Measurements from ENCODE around the gene SH3BP5. TPM values are rescaled to one million over a fixed set of nuclear protein-coding genes. Genes with fewer than 3 reads are reported as not detected.

The SH3BP5 gene
- polyA plus RNA-seq, 1 of the 3 experiments (the other 2 are of a cell fraction): 29.5 TPM

DNA sequence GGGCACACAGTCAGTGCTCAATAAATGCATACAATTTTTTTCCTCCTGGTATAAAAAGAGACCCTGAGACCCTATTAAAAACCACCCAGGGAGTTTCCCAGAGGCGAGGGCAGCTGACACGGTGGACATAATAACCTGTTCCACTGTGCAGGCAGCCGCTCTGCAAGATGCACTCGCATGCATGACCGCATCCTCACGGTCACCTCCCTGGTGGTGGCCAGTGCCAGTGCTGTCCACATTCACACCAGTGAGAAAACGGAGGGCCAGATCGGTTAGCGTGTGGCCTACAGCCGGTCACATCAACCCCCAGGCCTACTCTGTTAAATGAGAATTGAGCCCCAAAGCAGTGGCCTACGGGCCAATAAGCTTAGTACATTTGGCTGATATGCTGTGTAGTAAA lies 24.8 kb downstream of the SH3BP5 start:
- Histone ChIP-seq H3K4me1 (ENCODE audit: control insufficient read depth in 1 of 2, insufficient read depth in 2 of 2, low read depth in 1 of 2, low read length in 1 of 2) (peaks cover 4 to 24% of the 10 kb centered on the region in 2 experiments; a peak in 3 of 4 replicates), H3F3A (replicated peaks; ENCODE audit: insufficient read depth) (peaks cover 8% of the 10 kb centered on the region), H3K27me3 (ENCODE audit: insufficient read depth) (no peaks in the 10 kb centered on the region), H3K36me3 (replicated peaks in 1 of 2; ENCODE audit: control insufficient read depth in 1 of 2, insufficient read depth in 2 of 2, low read length in 1 of 2) (peaks cover 0 to 9% of the 10 kb centered on the region in 2 experiments), H3K4me2 (no peak overlapping the region), H3K9me2 (no peaks in the 10 kb centered on the region), H3K4me3 (ENCODE audit: low read depth in 2 of 2, low read length in 1 of 2) (no peak overlapping the region), H3K9me3 (no peaks in the 10 kb centered on the region), H2AFZ (ENCODE audit: low read depth) (no peak overlapping the region), H4K20me1 (ENCODE audit: insufficient read depth) (no peaks in the 10 kb centered on the region), H3K27ac (ENCODE audit: low read depth in 2 of 2, low read length in 1 of 2) (no peak overlapping the region), H3K79me2 (ENCODE audit: insufficient read depth) (no peaks in the 10 kb centered on the region; the same call in 1 of the 2 replicates), H3K9ac (no peak overlapping the region)
- CTCF ChIA-PET: interaction anchor here (1.3 to 2.9 kb wide), 2 partner anchors 13 to 40 kb away, joined by 3 to 10 read pairs; no protein-coding TSS in a partner anchor
- WGBS (ENCODE audit: low lambda C conversion rate): 92% methylated on average over 7 of the region's 11 CpGs
- no peak for DNase-seq
- TF ChIP-seq FOXM1 (IDR thresholded peaks at IDR 0.05; ENCODE audit: low read depth) (no peak), EZH2phosphoT487 (IDR thresholded peaks at IDR 0.05; ENCODE audit: borderline replicate concordance, low read depth) (no peak), SIN3A (IDR thresholded peaks at IDR 0.05; ENCODE audit: borderline replicate concordance, low read depth, low read length) (no peak), TEAD4 (IDR thresholded peaks at IDR 0.05; ENCODE audit: borderline replicate concordance, insufficient read depth) (no peak), RCOR1 (IDR thresholded peaks at IDR 0.05; ENCODE audit: low read length) (no peak), POLR2AphosphoS5 (IDR thresholded peaks at IDR 0.05; ENCODE audit: low read depth, low read length) (no peak), NRF1 (IDR thresholded peaks at IDR 0.05; ENCODE audit: low read depth, low read length) (no peak), TAF1 (IDR thresholded peaks at IDR 0.05; ENCODE audit: borderline replicate concordance, low read depth, low read length) (no peak), ELF1 (IDR thresholded peaks at IDR 0.05) (no peak), JUND (IDR thresholded peaks at IDR 0.05) (no peak)
- TF ChIP-seq, protein P1, sequence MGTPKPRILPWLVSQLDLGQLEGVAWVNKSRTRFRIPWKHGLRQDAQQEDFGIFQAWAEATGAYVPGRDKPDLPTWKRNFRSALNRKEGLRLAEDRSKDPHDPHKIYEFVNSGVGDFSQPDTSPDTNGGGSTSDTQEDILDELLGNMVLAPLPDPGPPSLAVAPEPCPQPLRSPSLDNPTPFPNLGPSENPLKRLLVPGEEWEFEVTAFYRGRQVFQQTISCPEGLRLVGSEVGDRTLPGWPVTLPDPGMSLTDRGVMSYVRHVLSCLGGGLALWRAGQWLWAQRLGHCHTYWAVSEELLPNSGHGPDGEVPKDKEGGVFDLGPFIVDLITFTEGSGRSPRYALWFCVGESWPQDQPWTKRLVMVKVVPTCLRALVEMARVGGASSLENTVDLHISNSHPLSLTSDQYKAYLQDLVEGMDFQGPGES (IDR thresholded peaks at IDR 0.05; ENCODE audit: low read depth, low read length): no peak
- TF ChIP-seq, protein P2, sequence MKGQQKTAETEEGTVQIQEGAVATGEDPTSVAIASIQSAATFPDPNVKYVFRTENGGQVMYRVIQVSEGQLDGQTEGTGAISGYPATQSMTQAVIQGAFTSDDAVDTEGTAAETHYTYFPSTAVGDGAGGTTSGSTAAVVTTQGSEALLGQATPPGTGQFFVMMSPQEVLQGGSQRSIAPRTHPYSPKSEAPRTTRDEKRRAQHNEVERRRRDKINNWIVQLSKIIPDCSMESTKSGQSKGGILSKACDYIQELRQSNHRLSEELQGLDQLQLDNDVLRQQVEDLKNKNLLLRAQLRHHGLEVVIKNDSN (IDR thresholded peaks at IDR 0.05; ENCODE audit: borderline replicate concordance, low read depth): no peak
- TF ChIP-seq, protein P3, sequence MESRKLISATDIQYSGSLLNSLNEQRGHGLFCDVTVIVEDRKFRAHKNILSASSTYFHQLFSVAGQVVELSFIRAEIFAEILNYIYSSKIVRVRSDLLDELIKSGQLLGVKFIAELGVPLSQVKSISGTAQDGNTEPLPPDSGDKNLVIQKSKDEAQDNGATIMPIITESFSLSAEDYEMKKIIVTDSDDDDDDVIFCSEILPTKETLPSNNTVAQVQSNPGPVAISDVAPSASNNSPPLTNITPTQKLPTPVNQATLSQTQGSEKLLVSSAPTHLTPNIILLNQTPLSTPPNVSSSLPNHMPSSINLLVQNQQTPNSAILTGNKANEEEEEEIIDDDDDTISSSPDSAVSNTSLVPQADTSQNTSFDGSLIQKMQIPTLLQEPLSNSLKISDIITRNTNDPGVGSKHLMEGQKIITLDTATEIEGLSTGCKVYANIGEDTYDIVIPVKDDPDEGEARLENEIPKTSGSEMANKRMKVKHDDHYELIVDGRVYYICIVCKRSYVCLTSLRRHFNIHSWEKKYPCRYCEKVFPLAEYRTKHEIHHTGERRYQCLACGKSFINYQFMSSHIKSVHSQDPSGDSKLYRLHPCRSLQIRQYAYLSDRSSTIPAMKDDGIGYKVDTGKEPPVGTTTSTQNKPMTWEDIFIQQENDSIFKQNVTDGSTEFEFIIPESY (IDR thresholded peaks at IDR 0.05; ENCODE audit: borderline replicate concordance, low read depth): no peak
- TF ChIP-seq, protein P4, sequence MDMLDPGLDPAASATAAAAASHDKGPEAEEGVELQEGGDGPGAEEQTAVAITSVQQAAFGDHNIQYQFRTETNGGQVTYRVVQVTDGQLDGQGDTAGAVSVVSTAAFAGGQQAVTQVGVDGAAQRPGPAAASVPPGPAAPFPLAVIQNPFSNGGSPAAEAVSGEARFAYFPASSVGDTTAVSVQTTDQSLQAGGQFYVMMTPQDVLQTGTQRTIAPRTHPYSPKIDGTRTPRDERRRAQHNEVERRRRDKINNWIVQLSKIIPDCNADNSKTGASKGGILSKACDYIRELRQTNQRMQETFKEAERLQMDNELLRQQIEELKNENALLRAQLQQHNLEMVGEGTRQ (IDR thresholded peaks at IDR 0.05; ENCODE audit: borderline replicate concordance, low read depth, low read length): no peak
- TF ChIP-seq, protein P5, sequence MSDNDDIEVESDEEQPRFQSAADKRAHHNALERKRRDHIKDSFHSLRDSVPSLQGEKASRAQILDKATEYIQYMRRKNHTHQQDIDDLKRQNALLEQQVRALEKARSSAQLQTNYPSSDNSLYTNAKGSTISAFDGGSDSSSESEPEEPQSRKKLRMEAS (IDR thresholded peaks at IDR 0.05; ENCODE audit: low read depth): no peak
- TF ChIP-seq, protein P6, sequence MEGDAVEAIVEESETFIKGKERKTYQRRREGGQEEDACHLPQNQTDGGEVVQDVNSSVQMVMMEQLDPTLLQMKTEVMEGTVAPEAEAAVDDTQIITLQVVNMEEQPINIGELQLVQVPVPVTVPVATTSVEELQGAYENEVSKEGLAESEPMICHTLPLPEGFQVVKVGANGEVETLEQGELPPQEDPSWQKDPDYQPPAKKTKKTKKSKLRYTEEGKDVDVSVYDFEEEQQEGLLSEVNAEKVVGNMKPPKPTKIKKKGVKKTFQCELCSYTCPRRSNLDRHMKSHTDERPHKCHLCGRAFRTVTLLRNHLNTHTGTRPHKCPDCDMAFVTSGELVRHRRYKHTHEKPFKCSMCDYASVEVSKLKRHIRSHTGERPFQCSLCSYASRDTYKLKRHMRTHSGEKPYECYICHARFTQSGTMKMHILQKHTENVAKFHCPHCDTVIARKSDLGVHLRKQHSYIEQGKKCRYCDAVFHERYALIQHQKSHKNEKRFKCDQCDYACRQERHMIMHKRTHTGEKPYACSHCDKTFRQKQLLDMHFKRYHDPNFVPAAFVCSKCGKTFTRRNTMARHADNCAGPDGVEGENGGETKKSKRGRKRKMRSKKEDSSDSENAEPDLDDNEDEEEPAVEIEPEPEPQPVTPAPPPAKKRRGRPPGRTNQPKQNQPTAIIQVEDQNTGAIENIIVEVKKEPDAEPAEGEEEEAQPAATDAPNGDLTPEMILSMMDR (IDR thresholded peaks at IDR 0.05): no peak
- POLR2A ChIA-PET: interaction anchor here (0.6 kb wide), 1 partner anchor 27 kb away, joined by 3 read pairs; no protein-coding TSS in a partner anchor
